SH-SY5Y (cell line): ENCODE measurements around the gene GPR15.

Source experiments
- GATA2 ChIP-seq: IDR thresholded peaks from 2 replicates; pipeline ENCODE4 v1.6.1; 2011; ENCODE audit warnings: mild to moderate bottlenecking, low read depth, low read length
- GATA3 ChIP-seq: IDR thresholded peaks from 2 replicates; pipeline ENCODE4 v1.6.1; 2011; ENCODE audit warnings: low read depth, mild to moderate bottlenecking, low read length, moderate library complexity

DNA sequence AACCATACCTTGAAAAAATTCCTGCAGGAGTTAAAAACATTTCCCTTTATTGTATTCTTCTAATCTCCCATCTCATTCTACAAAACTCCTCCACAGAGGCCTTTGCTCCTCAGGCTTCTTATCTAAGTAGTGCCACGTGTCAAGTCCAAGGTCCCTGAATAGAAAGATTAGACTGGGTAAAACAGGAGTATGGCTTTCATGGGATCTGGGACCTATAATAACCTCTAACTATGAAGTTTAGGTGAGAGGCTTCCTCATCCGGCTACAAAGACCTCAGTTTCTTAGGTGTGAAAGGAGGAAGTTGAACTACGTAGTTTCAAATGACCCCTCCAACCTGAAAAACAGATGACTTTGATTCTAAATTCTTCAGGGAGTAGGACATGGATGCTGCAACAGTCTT is 20.0 kb downstream of the GPR15 start:
- TF ChIP-seq GATA3 (no peak), GATA2 (no peak)
